Psoas muscle (tissue), 8 donors: ENCODE data around the gene INPP5K. TPM values are rescaled to one million over a fixed set of nuclear protein-coding genes. Genes with fewer than 3 reads are reported as not detected.

Source experiments
- ATAC-seq, 4 donors: fragments of 200-7000 bp; cut with Tn5 transposase; one replicate each; pipeline ENCODE4 v1.9.1; 2020; ENCODE audit warnings: moderate library complexity in 3 of 4, mild to moderate bottlenecking in 2 of 4
- DNase-seq, 2 donors: peaks; one replicate each; pipeline ENCODE4 v3.0.0-alpha.2; 2020
- H3K27ac ChIP-seq: fragments of 200-600 bp; one replicate; pipeline ENCODE4 v1.8.0; 2022
- H3K27me3 ChIP-seq, 3 donors: fragments of 200-600 bp in 1 of 3; one replicate each; pipeline versions ENCODE4 v1.6.1 to v1.8.0; 2013 to 2022; ENCODE audit warnings: low read length in 2 of 3, mild to moderate bottlenecking in 2 of 3, moderate library complexity in 1 of 3; ENCODE audit not compliant: insufficient read depth in 3 of 3
- H3K36me3 ChIP-seq, 2 donors: fragments of 200-600 bp in 1 of 2; one replicate each; pipeline versions ENCODE4 v1.6.1 to v1.8.0; 2013 to 2022; ENCODE audit warnings: low read depth in 1 of 2, mild to moderate bottlenecking in 1 of 2, moderate library complexity in 1 of 2; ENCODE audit not compliant: insufficient read depth in 1 of 2
- H3K4me1 ChIP-seq: fragments of 200-600 bp; one replicate; pipeline ENCODE4 v1.8.0; 2022
- H3K4me3 ChIP-seq: fragments of 200-600 bp; one replicate; pipeline ENCODE4 v1.8.0; 2022; ENCODE audit warnings: mild to moderate bottlenecking
- H3K9me3 ChIP-seq: fragments of 200-600 bp; one replicate; pipeline ENCODE4 v1.8.0; 2022
- CTCF ChIP-seq: fragments of 200-600 bp; IDR thresholded peaks from one replicate; pipeline ENCODE4 v1.8.0; 2022; ENCODE audit warnings: antibody characterized with exemption
- WGBS, 3 donors: extraction: QIAGEN DNeasy Blood & Tissue Kit; methylation state at CpG; one replicate each; pipeline versions ENCODE4 v1.1.6 to v1.1.7; 2013; 5-methylcytosine and 5-hydroxymethylcytosine counted together
- intact Hi-C, 2 donors: fragments of 100-400 bp; cut with DNase I; formaldehyde crosslinking; loops; one replicate each; pipeline versions ENCODE4 v1.11.0 to v1.14.2; 2022
- polyA plus RNA-seq, 3 donors: library from polyadenylated mRNA; stranded (reverse); fragments of 200-250 nt; gene quantifications; one replicate each; pipeline ENCODE4 v1.2.3, GENCODE V29; 2013
- total RNA-seq, 4 donors: library from RNA; stranded (reverse); fragmentation: NEBNext Ultra II Directional in 2 of 4; extraction: Animal tissue kit (Norgen Biotek cat#: 25700) in 2 of 4; gene quantifications; one replicate each; pipeline versions ENCODE4 v1.2.1 to v1.2.4, GENCODE V29; 2021 to 2023
- donor health status: healthy with polysubstance abuse.
- donor health status: DM: no; HTN: no; CAD: no; lungs with moderate emphysema.
- donor health status: Bipolar disorder and iron deficiency.
- donor health status: healthy.
- donor health status: DM: yes; HTN: yes; CAD: no.
- donor health status: DM: no; HTN: no; CAD: no.
- donor health status: DM: no; HTN: no; CAD: no.
- donor health status: DM: yes; HTN: yes; CAD: no.

INPP5K gene
- total and polyA plus RNA-seq, 7 donors, result 25.6 to 45.4 (median 38.9) TPM

- Histone ChIP-seq H3K27me3 (no peaks in the 10 kb centered on the region), H3K9me3 (no peaks in the 10 kb centered on the region), H3K4me1 (no peaks in the 10 kb centered on the region), H3K27ac (no peak overlapping the region), H3K4me3 (no peak overlapping the region), H3K36me3 (peaks cover 2 to 97% of the 10 kb centered on the region in 2 donors)
- ATAC-seq, result no peak
- WGBS, 3 donors, result 95 to 97% (median 96%) methylated on average over 4 of the region's 4 CpGs
- TF ChIP-seq CTCF, result no peak
- DNase-seq, result no peak
- intact Hi-C loops, result no loop called here
These were observed 25.0 kb upstream of the INPP5K start for GRCh38 chr17:1541367-1541904.

DNA sequence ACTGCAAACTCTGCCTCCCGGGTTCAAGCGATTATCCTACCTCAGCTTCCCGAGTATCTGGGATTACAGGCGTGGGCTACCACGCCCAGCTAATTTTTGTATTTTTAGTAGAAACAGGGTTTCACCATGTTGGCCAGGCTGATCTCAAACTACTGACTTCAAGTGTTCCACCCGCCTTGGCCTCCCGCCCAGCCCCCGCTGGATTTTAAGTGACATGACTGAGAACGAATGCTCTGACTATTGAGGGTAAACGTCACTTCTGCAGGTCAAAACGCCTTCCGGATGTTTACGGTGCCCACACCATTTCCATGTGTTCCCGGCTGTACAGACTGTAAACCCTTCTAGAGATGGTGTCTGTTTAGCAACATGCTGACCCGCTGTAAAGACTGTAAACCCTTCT is 23.4 kb upstream of the INPP5K start:
- Histone ChIP-seq H3K4me3 (no peak overlapping the region), H3K27me3 (no peaks in the 10 kb centered on the region), H3K27ac (no peak overlapping the region), H3K9me3 (no peaks in the 10 kb centered on the region), H3K36me3 (peaks cover 2 to 97% of the 10 kb centered on the region in 2 donors), H3K4me1 (no peaks in the 10 kb centered on the region)
- no peak for TF ChIP-seq CTCF
- intact Hi-C loops, result no loop called here
- WGBS, 3 donors, result 91 to 94% (median 93%) methylated on average over 15 of the region's 15 CpGs
- ATAC-seq, result no peak
- DNase-seq, result no peak

DNA sequence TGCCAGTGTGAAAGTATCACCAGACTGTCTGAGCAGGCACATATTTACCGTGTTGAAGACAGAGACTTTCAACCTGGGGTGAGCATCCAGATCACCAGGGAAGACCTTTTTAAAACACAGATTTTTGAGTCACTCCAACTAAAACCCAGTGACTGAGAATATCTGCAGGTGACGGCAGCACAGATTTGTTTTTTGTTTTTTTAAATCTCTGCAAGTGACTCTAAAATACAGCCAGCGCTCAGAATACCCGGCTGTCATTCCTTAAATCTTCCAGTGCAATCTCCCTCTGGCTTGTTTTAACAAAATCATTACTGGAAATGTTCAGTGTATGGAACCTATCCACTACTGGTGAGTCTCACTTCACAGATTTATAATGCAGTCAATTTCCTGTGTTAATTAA is 19.3 kb upstream of the INPP5K start:
- intact Hi-C loops, result no loop called here
- H3K27me3 ChIP-seq, result no peaks in the 10 kb centered on the region
- no peak overlapping the region for H3K4me3 ChIP-seq
- DNase-seq (no peak), ATAC-seq (no peak)
- 91 to 94% (median 93%) methylated on average over 4 of the region's 4 CpGs for WGBS, 3 donors
- H3K27ac ChIP-seq, result no peak overlapping the region
- H3K36me3 ChIP-seq, result peaks cover 0 to 95% of the 10 kb centered on the region in 2 donors
- no peak for TF ChIP-seq CTCF
- H3K4me1 ChIP-seq, result peaks cover 15% of the 10 kb centered on the region
- no peaks in the 10 kb centered on the region for H3K9me3 ChIP-seq

DNA sequence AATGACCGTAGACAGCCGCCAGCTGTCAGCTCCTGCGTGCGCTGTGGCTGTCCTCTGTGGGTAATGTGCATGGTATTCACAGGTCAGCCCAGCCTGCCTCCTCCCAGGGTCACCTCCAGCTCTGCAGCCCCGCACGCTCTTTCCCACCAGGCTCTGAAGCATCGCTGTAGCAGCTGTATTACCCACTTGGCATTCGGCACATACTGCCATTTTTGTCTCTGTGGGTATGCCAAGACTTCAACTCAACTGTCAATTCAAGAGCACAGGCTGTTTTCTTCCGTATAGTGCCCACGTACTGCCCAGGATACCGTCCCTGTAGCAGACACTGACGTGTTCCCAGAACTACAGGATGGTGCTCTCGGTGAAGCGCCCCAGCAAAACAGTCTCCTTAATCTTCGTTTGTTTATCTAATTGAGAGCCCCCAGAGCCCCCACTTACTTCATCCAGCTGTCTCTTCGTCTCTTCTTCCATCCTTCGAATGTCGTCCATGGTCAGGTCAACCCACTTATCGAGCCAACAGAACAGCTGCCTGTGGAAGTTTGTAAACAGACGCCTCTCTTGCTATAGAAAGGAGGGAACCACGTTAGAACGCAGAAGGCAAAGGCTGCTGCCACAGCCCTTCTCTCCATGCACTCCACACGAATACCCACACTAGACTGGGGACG is 17.4 kb upstream of the INPP5K start:
- peak; percentile 64 to 78 (median 72) for ATAC-seq
- TF ChIP-seq CTCF, result no peak
- Histone ChIP-seq H3K4me3 (no peak overlapping the region), H3K9me3 (no peaks in the 10 kb centered on the region), H3K27ac (peak overlapping the region; percentile 65), H3K4me1 (peaks cover 15% of the 10 kb centered on the region), H3K27me3 (no peaks in the 10 kb centered on the region), H3K36me3 (peaks cover 0 to 91% of the 10 kb centered on the region in 2 donors)
- no peak for DNase-seq
- 39 to 54% (median 43%) methylated on average over 24 of the region's 24 CpGs for WGBS, 3 donors
- intact Hi-C loops, result loop anchor here in 1 of 2 donors (5.0 kb wide), 1 partner anchor 266 kb away; no protein-coding TSS in a partner anchor
